GM19035 (cell line): Measurements from ENCODE around the gene MYT1.
"Not testable (repeated sequence)": the region's sequence is repeated elsewhere in the genome, so short reads cannot be mapped to it uniquely, and the experiment has no call there.

ENCODE experiments used
- ATAC-seq: cut with Tn5 transposase; IDR thresholded peaks from one replicate; pipeline ENCODE4 v1.9.1; 2021; ENCODE audit not compliant: unreplicated experiment

MYT1 gene

DNA sequence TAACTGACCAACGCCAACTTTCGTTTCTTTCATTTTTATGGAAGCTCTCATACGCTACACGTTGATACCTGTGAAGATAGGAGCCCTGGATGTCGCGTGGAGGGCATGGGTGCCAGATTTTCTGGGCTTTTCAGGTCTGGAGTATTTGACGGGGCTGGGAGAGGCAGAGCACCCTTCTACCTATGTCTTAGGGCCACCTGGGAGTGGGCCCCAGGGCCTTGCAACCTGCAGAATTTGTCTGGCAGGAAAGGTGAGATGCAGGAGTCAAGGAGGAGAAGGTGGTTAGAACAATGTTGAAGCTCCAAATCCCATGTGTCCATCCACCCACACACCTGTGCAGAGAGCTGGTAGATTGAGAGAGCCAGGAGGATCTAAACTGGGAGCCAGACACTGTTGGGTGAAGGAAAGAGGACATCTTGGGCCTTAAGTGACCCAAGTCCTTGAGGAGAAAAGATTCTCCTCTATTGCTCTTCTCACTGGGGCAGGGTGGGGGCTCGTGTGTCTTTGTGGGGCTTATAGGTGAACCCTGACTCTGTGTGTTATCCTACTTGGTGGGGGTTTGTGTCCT is 63.9 kb downstream of the MYT1 start:
- no peak for ATAC-seq

DNA sequence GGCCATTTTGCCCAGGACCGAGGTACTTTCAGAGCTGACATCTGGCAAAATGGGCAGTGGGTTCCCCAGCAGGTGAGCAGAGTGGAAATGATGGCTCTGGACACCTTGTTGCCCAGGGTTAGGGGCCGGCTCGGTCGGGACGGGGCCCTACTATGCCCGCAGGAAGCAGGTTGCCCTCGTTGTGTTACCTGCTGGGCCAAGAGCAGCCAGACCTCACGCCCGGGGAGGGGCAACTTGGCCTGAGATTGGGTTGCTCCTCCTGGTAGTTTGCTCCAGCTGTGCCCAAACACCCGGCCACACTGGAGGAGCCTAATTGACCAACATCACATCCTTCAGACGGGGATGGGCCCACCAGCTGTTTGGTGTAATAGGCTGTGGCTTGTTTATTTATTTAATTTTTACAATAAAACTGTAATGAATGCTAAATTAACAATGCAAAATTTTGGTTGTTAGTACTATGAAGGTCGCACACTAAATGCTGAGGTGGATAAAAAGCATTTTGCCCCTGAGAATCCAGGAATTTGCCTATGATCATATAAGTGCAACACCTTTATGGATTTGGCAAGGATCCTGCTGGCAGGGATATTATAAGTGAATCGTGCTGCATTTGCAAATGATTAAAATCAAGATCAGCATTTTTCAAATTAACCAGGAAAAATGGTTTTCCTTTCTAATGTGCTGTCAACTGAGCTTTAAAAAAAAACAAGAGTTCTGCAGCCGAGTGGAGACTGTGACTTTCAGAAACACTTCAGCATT is 64.7 kb downstream of the MYT1 start:
- no peak for ATAC-seq

DNA sequence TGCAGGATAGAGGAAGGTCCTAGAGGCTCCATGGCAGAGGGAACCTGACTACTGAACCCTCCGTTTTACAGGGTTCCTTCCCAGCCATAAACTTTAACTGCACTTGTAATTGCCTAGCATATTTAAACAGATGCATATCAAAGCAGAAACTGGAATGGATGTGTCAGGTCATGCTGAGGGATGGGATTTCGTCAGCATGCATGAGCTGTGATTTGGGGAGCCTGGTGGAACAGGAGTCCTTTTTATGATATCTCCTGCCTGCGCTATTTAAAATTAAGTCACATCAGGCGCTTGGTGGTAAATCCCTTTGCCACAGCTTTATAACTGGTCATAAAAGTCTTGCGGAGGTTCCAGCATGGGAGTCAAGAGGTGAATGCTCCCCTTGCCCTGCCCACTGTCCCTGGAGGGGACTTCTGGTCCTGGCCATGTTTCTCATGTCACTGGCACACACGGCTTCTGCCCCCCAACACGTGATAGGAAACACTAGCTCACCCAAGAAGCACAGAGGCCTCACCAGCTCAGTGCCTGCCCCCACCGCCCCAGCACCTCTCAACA is 65.3 kb downstream of the MYT1 start:
- ATAC-seq, result no peak

DNA sequence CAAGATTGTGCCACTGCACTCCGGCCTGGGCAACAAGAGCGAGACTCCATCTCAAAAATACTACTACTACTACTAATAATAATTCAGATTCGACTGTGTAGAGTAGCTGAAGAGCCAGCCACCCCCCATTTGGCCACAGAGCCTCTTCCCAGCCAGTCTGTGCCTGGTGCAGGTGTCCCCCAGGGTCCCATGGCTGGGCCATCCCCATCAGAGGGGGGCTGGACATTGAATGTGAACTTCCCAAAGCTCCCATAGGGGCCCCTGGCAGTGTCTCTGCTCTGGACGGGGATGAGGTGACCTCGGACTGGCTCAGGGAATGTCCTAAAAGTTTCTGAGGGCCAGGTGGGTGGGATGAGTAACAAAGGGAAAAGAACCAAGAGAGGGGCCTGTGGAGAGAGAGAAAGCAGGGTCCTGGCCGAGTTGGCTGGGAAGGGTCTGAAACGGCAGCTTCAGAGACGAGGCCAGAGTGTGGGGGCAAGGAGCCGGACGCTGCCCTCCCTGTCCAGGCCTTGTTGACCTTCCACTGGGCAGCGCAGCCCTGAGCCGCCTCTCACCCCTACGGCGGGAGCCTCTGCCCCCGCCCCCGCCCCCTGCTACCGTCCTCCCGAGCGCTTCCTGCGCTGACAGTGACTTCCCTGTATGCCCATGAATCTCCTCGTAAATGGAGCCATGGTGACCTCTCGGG is 66.4 kb downstream of the MYT1 start:
- ATAC-seq, result no peak

DNA sequence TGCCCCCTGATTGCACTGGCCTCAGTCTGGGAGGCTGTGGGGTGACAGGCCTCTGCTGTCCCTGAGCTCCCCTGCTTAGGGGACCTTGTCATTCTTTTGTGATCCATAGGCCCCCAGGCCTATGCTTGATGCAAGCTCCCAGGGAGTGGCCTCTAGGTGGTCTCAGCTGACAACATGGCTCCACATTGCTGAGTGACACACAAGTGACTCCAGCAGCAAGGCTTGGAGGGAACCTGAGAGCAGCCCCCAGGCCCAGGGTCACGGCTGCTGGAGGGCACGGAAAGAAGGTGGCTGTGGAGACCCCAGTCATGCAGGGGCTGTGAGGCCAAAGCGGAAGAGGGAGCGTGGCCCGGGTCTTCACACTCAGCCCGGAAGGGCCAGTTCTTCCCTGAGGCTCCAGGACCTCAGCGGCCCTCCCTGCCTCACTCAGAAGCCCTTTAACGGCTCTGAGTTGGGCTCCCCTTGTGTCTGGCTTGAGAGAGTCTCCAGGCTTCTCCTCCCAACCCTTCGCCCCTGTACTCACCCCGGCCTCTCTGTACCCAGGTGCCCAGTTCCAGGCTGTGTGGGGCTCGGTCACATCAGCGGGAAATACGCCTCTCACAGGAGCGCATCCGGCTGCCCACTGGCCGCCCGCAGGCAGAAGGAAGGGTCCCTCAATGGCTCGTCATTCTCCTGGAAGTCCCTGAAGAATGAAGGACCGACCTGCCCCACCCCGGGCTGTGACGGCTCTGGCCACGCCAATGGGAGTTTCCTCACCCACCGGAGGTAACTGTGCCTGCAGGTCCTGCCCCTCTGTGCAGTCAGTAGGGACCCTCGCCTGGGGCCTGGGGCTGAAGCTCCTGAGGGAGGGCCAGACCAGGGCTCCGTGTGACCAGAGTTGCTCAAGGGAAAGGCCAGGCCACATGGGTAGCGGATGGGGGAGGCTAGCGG is 67.6 kb downstream of the MYT1 start:
- ATAC-seq, result no peak

DNA sequence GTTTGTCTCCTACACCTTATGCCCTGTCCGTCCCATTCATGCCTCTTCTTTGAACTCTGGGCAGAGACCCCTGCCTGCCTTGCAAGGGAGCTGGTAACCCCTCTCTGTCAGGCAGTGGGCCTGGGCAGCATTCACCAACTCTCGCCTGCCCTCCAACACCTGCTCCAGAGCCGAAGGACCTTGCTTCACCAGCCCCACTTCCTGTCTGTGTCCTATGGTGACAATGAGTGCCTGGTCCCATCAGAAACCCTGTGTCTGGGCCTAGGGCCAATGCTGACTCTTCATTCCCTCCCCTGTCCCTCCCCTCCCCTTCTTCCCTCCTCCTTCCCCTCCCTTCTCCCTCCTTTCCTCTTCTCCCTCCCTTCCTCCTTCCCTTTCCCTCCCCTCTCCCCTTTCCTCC is 68.5 kb downstream of the MYT1 start:
- no peak for ATAC-seq

DNA sequence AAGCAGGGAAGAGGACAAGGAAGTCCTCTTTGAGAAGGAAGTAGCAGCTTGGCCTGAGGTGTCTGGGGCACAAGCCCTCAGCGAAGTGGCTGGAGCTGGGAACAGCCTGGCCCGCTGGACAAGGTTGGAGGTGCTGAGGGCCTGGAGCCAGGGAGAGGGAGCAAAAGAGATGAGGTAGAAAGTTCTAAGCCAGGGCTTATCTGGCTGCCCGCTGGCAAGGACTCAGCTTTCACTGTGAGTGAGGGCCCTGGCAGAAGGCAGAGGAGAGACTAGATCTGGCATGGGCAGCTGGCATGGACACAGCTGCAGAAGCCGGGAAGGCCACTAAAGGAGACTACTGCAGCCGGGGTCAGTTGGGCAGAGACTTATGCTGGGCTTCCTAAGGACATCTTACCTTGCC is 69.5 kb downstream of the MYT1 start:
- no peak for ATAC-seq

DNA sequence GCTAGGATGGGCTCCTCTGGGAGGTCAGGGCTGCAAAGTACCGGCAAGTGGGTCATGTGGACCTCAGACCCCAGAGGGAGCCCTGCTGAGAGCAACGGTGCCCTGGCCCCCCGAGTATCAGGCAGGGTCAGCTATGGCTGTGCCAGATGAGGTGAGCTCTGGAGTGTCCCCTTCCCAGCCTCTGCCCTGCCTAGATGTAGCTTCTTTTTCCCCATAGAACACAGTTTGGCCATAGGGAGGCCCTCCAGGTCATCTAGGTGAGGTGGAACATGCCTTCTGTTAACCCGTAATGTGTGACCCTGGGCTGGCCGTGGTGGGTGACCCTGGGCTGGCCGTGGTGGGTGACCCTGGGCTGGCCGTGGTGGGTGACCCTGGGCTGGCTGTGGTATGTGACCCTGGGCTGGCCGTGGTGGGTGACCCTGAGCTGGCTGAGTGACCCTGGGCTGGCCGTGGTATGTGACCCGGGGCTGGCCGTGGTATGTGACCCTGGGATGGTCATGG is 70.1 kb downstream of the MYT1 start:
- no peak for ATAC-seq

DNA sequence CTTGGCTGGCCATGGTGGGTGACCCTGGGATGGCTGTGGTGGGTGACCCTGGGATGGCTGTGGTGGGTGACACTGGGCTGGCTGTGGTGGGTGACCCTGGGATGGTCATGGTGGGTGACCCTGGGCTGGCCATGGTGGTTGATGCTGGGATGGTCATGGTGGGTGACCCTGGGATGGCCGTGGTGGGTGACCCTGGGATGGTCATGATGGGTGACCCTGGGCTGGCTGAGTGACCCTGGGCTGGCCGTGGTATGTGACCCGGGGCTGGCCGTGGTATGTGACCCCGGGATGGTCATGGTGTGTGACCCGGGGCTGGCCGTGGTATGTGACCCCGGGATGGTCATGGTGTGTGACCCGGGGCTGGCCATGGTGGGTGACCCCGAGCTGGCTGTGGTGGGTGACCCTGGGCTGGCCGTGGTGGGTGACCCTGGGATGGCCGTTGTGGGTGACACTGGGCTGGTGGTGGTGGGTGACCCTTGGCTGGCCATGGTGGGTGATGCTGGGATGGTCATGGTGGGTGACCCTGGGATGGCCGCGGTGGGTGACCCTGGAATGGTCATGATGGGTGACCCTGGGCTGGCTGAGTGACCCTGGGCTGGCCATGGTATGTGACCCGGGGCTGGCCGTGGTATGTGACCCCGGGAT is 70.8 kb downstream of the MYT1 start:
- ATAC-seq, result not testable (repeated sequence)

DNA sequence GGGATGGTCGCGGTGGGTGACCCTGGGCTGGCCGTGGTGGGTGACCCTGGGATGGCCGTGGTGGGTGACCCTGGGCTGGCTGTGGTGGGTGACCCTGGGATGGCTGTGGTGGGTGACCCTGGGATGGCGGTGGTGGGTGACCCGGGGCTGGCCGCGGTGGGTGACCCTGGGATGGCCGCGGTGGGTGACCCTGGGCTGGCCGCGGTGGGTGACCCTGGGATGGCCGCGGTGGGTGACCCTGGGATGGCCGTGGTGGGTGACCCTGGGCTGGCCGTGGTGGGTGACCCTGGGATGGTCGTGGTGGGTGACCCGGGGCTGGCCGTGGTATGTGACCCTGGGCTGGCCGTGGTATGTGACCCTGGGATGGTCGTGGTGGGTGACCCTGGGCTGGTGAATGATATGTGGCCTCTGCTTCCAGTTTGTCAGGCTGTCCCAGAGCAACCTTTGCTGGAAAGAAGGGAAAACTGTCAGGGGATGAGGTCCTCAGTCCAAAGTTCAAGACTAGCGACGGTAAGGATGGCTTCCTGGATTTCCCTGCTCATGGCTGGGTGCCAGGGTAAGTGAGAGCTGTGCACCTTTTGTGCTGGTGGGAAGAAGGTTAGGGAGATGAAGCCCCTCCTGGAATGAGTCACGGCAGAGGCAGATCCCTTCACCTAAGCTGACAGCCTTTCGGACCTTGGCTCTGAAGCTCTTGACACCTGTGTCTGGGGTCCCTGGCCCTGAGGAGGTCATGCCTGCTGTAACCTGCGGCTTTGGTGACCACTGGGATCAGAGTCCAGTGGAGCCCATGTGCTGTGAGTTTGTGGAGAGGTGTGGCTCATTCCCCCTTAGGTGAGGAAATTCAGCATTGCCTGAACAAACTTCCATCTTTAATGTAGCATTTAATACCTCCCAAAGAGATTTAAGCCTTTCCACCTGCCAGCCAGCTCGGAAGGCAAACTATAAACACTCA is 72.2 kb downstream of the MYT1 start:
- no peak for ATAC-seq

DNA sequence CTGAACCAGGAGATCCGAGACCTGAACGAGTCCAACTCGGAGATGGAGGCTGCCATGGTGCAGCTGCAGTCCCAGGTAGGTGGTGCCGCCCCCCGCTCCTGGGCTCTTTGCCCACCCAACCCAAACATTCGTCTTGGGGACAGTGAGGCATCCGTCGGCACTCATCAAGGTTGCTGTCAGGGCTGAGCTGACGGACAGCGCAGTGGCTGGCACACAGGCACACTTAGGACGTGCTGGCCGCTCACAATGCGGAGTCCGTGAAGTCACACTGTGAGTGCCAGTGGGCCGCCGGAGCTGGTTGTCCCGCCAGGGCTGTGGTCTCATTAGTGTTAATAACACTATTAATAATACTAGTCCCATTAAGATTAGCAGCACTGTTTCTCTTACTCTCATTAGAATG is 73.1 kb downstream of the MYT1 start:
- ATAC-seq, result no peak

DNA sequence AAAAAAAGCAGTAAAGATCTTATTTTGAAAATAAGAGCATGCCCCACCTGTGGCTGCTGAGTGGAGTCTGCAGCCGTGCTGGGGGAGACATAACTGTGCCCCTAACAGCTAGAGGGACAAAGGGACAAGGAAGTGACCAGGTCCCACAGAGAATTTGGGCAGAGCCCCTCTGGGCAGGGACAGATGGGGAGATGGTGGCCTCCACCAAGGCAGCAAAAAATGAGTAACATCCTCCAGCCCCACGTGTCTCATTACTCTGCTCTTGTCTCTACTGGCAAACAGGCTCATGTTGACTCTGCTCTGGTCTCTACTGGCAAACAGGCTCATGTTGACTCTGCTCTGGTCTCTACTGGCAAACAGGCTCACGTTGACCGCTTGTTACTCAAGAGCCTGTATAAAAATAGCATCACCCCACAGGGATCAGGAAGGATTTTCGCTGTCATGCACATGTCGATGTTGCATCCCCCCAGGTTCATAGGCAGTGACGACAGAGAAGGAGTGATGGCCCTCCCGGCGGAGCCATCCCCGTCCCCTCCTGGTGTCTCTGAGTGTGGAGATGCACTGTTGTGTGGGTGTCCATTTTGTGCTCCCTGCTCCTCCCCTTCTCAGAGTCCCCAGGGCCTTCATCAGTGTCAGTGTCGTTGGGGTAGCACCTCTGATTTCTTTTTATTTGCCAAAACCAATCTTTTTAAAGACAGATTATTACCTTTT is 74.0 kb downstream of the MYT1 start:
- no peak for ATAC-seq

DNA sequence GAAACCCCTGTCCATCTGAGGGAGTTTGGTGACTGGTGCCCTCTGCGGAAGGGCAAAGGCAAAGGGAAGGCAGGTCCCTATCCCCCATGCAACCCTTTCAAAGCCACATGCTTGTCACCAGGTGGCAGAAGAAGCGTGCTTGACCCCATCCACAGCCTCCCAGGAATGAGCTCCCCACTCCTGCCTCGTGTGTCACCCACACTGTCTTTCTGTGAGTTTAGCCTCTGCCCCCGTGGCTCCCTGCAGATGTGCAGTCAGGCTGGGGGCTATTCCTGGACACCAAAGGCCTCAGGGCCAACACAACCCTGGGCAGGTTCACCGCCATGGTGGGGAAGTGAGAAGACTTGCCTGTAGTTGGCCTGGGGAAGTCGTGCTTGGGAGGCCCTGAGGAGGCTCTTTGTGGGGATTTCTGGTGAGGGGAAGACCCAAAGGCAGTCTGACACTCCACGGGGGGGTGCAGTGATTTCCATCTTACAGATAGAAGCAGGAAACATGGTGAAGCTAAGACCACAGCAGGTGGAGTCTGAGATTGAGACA is 74.7 kb downstream of the MYT1 start:
- ATAC-seq, result no peak

DNA sequence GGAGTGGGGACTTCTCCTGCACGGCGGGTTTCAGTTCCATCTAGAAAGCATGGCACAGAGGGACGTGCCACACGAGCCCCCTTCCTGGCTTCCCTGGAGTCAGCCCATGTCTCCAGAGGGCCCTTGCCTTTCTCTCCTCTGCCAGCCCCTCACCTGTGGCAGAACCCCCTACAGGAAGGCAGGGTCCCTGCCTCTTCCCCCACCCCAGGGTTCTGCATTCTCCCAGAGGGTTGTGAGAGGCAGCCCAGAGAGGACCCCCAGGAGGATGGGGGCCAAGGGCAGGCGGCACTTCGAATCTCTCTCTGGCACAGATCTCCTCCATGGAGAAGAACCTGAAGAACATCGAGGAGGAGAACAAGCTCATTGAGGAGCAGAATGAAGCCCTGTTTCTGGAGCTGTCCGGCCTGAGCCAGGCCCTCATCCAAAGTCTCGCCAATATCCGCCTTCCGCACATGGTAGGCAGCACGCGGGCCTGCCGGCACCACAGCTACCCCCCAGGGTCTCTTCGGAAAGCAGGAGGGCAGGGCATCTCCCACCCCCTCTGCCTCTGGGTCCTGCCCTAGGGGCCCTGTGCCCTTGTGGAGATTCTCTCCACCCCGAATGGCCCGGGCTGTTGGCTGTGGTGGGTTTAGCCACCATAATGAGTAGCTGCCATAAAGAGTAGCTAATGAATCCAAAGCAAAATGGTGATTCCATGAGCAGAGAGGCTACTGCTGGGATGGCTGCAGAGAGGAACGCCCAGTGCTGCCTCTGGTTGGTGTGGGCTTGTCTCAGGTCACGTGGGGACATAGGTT is 75.4 kb downstream of the MYT1 start:
- no peak for ATAC-seq

DNA sequence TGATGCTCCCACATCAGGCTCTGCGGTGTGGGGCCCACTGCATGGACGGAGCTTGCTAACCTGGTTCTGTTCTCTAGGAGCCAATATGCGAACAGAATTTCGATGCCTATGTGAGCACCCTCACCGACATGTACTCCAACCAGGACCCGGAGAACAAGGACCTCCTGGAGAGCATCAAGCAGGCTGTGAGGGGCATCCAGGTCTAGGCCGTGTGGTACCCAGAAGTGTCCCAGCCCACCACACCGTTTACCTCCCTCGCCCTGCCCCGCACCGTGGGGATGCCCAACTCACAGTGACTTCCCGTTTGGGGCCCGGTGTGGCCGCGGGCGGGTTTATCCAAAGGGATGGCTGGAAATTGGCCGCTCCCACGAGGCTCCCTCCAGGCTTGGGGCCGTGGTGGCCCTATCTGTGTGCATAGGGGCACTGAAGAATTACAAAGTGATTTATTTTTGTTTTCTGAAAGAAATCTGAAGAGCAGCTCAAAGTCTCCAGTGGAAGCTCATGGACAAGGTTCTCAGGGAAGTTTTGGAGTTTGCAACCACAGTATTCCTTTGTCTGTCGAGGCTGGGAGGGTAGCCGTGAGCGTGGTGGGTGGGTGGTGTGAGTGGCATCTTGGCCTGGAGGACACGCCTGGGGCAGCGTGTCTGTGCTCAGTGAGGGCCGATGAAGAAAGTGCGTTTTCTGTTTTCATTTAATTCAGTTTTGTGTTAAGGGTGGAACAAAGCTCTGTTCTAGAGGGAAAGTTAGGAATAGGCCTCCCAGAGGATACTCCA is 76.2 kb downstream of the MYT1 start:
- no peak for ATAC-seq

DNA sequence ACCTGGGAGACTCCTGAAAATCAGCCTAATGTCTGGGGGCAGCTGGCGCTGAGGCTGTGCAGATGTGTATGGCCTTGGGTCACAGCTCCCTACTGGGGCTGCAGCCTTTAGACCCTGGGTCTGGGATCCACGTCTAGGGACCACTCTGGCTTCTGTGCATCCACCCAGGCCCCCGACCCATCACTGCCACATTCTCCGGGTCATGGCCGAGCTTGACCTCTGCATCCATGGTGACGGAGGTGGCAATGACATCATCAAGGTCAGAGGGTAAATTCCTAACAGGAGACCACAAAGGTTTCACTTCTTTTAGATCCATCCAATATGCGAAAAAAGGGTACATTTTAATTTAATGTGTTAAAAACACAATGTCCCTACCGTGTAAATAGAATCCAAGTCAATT is 76.8 kb downstream of the MYT1 start:
- no peak for ATAC-seq
